ENCODE measurements around the gene PFKL. TPM values are rescaled to one million over a fixed set of nuclear protein-coding genes. Genes with fewer than 3 reads are reported as not detected.

Gene PFKL
- polyA plus RNA-seq, 2 donors: 85.7 to 96.4 TPM

- no peak overlapping the region for H3K4me3 ChIP-seq (ENCODE audit: low read depth in 1 of 2, low read length in 2 of 2)
- H3K36me3 ChIP-seq (ENCODE audit: control insufficient read depth in 2 of 2, insufficient read depth in 2 of 2, low read length in 1 of 2): no peaks in the 10 kb centered on the region
- 80 to 86% methylated on average over 32 to 33 of the region's 33 CpGs for WGBS, 2 donors
- H3K27me3 ChIP-seq (ENCODE audit: control insufficient read depth in 1 of 2, insufficient read depth in 2 of 2, low read length in 2 of 2): no peaks in the 10 kb centered on the region
- peaks cover 2 to 4% of the 10 kb centered on the region in 2 donors for H3K4me1 ChIP-seq (ENCODE audit: control insufficient read depth in 2 of 2, insufficient read depth in 2 of 2, low read length in 1 of 2)
- no peaks in the 10 kb centered on the region for H3K9me3 ChIP-seq (ENCODE audit: control insufficient read depth in 2 of 2, insufficient read depth in 1 of 2, low read depth in 1 of 2, low read length in 1 of 2)
- H3K27ac ChIP-seq (ENCODE audit: low read depth in 2 of 2, low read length in 1 of 2): no peak overlapping the region
Observed at GRCh38 chr21:44293551-44294231, 6.2 kb upstream of the PFKL start.

GRCh38 chr21:44294391-44295162 lies 5.3 kb upstream of the PFKL start:
- no peak overlapping the region for H3K27ac ChIP-seq (ENCODE audit: low read depth in 2 of 2, low read length in 1 of 2)
- H3K9me3 ChIP-seq (ENCODE audit: control insufficient read depth in 2 of 2, insufficient read depth in 1 of 2, low read depth in 1 of 2, low read length in 1 of 2): no peaks in the 10 kb centered on the region
- no peaks in the 10 kb centered on the region for H3K36me3 ChIP-seq (ENCODE audit: control insufficient read depth in 2 of 2, insufficient read depth in 2 of 2, low read length in 1 of 2)
- H3K27me3 ChIP-seq (ENCODE audit: control insufficient read depth in 1 of 2, insufficient read depth in 2 of 2, low read length in 2 of 2): no peaks in the 10 kb centered on the region
- no peak overlapping the region for H3K4me3 ChIP-seq (ENCODE audit: low read depth in 1 of 2, low read length in 2 of 2)
- H3K4me1 ChIP-seq (ENCODE audit: control insufficient read depth in 2 of 2, insufficient read depth in 2 of 2, low read length in 1 of 2): peaks cover 2 to 4% of the 10 kb centered on the region in 2 donors
- WGBS, 2 donors: 50 to 55% methylated on average over 23 to 26 of the region's 26 CpGs

DNA sequence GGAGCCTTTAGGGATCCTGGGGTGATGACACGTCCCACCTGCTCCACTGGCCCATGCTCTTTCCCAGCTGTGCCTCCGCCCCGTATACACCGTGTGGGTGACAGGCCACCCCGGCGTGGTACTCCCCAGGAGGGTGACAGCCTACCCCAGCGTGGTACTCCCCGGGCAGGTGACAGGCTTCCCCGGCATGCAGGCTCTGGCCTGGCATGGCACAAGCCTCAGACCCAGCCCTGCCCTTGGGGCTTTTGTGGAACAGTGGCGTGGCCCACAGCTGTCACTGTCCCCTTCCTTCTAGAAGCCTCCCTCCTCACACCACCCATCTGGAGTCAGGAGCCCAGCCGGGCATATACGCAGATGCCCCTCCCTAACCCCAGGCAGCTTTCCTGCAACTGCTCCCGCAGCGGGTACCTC lies 4.7 kb upstream of the PFKL start:
- no peak overlapping the region for H3K4me3 ChIP-seq (ENCODE audit: low read depth in 1 of 2, low read length in 2 of 2)
- no peaks in the 10 kb centered on the region for H3K36me3 ChIP-seq (ENCODE audit: control insufficient read depth in 2 of 2, insufficient read depth in 2 of 2, low read length in 1 of 2)
- H3K9me3 ChIP-seq (ENCODE audit: control insufficient read depth in 2 of 2, insufficient read depth in 1 of 2, low read depth in 1 of 2, low read length in 1 of 2): no peaks in the 10 kb centered on the region
- peaks cover 2 to 4% of the 10 kb centered on the region in 2 donors for H3K4me1 ChIP-seq (ENCODE audit: control insufficient read depth in 2 of 2, insufficient read depth in 2 of 2, low read length in 1 of 2)
- no peak overlapping the region for H3K27ac ChIP-seq (ENCODE audit: low read depth in 2 of 2, low read length in 1 of 2)
- H3K27me3 ChIP-seq (ENCODE audit: control insufficient read depth in 1 of 2, insufficient read depth in 2 of 2, low read length in 2 of 2): no peaks in the 10 kb centered on the region
- 51 to 53% methylated on average over 14 of the region's 14 CpGs for WGBS, 2 donors

- H3K27me3 ChIP-seq (ENCODE audit: control insufficient read depth in 1 of 2, insufficient read depth in 2 of 2, low read length in 2 of 2): no peaks in the 10 kb centered on the region
- WGBS, 2 donors: 73 to 77% methylated on average over 10 of the region's 10 CpGs
- no peaks in the 10 kb centered on the region for H3K9me3 ChIP-seq (ENCODE audit: control insufficient read depth in 2 of 2, insufficient read depth in 1 of 2, low read depth in 1 of 2, low read length in 1 of 2)
- H3K27ac ChIP-seq (ENCODE audit: low read depth in 2 of 2, low read length in 1 of 2): no peak overlapping the region
- H3K4me1 ChIP-seq (ENCODE audit: control insufficient read depth in 2 of 2, insufficient read depth in 2 of 2, low read length in 1 of 2): peaks cover 2 to 5% of the 10 kb centered on the region in 2 donors
- H3K36me3 ChIP-seq (ENCODE audit: control insufficient read depth in 2 of 2, insufficient read depth in 2 of 2, low read length in 1 of 2): no peaks in the 10 kb centered on the region
- H3K4me3 ChIP-seq (ENCODE audit: low read depth in 1 of 2, low read length in 2 of 2): no peak overlapping the region
Observed at GRCh38 chr21:44295646-44296045, 4.2 kb upstream of the PFKL start.

GRCh38 chr21:44296103-44296519 lies 3.7 kb upstream of the PFKL start:
- Histone ChIP-seq H3K27ac (ENCODE audit: low read depth in 2 of 2, low read length in 1 of 2) (no peak overlapping the region), H3K4me1 (ENCODE audit: control insufficient read depth in 2 of 2, insufficient read depth in 2 of 2, low read length in 1 of 2) (peaks cover 5 to 9% of the 10 kb centered on the region in 2 donors), H3K36me3 (ENCODE audit: control insufficient read depth in 2 of 2, insufficient read depth in 2 of 2, low read length in 1 of 2) (peaks cover 0 to under 1% of the 10 kb centered on the region in 2 donors), H3K9me3 (ENCODE audit: control insufficient read depth in 2 of 2, insufficient read depth in 1 of 2, low read depth in 1 of 2, low read length in 1 of 2) (no peaks in the 10 kb centered on the region), H3K4me3 (ENCODE audit: low read depth in 1 of 2, low read length in 2 of 2) (no peak overlapping the region), H3K27me3 (ENCODE audit: control insufficient read depth in 1 of 2, insufficient read depth in 2 of 2, low read length in 2 of 2) (no peaks in the 10 kb centered on the region)
- 77 to 80% methylated on average over 11 to 12 of the region's 12 CpGs for WGBS, 2 donors

GRCh38 chr21:44296916-44297315 lies 2.9 kb upstream of the PFKL start:
- H3K4me3 ChIP-seq (ENCODE audit: low read depth in 1 of 2, low read length in 2 of 2): no peak overlapping the region
- H3K36me3 ChIP-seq (ENCODE audit: control insufficient read depth in 2 of 2, insufficient read depth in 2 of 2, low read length in 1 of 2): peaks cover 0 to 3% of the 10 kb centered on the region in 2 donors
- 72 to 75% methylated on average over 13 of the region's 13 CpGs for WGBS, 2 donors
- peaks cover 8 to 16% of the 10 kb centered on the region in 2 donors for H3K4me1 ChIP-seq (ENCODE audit: control insufficient read depth in 2 of 2, insufficient read depth in 2 of 2, low read length in 1 of 2)
- H3K27me3 ChIP-seq (ENCODE audit: control insufficient read depth in 1 of 2, insufficient read depth in 2 of 2, low read length in 2 of 2): no peaks in the 10 kb centered on the region
- H3K27ac ChIP-seq (ENCODE audit: low read depth in 2 of 2, low read length in 1 of 2): no peak overlapping the region
- H3K9me3 ChIP-seq (ENCODE audit: control insufficient read depth in 2 of 2, insufficient read depth in 1 of 2, low read depth in 1 of 2, low read length in 1 of 2): no peaks in the 10 kb centered on the region

GRCh38 chr21:44297525-44298290 lies 2.1 kb upstream of the PFKL start:
- Histone ChIP-seq H3K4me3 (ENCODE audit: low read depth in 1 of 2, low read length in 2 of 2) (no peak overlapping the region), H3K4me1 (ENCODE audit: control insufficient read depth in 2 of 2, insufficient read depth in 2 of 2, low read length in 1 of 2) (peaks cover 9 to 24% of the 10 kb centered on the region in 2 donors), H3K36me3 (ENCODE audit: control insufficient read depth in 2 of 2, insufficient read depth in 2 of 2, low read length in 1 of 2) (peaks cover 0 to 3% of the 10 kb centered on the region in 2 donors), H3K9me3 (ENCODE audit: control insufficient read depth in 2 of 2, insufficient read depth in 1 of 2, low read depth in 1 of 2, low read length in 1 of 2) (no peaks in the 10 kb centered on the region), H3K27me3 (ENCODE audit: control insufficient read depth in 1 of 2, insufficient read depth in 2 of 2, low read length in 2 of 2) (no peaks in the 10 kb centered on the region), H3K27ac (ENCODE audit: low read depth in 2 of 2, low read length in 1 of 2) (no peak overlapping the region)
- WGBS, 2 donors: 22 to 24% methylated on average over 22 of the region's 22 CpGs

- H3K36me3 ChIP-seq (ENCODE audit: control insufficient read depth in 2 of 2, insufficient read depth in 2 of 2, low read length in 1 of 2): peaks cover 0 to 3% of the 10 kb centered on the region in 2 donors
- no peak overlapping the region for H3K27ac ChIP-seq (ENCODE audit: low read depth in 2 of 2, low read length in 1 of 2)
- H3K4me1 ChIP-seq (ENCODE audit: control insufficient read depth in 2 of 2, insufficient read depth in 2 of 2, low read length in 1 of 2): peaks cover 9 to 25% of the 10 kb centered on the region in 2 donors
- no peaks in the 10 kb centered on the region for H3K9me3 ChIP-seq (ENCODE audit: control insufficient read depth in 2 of 2, insufficient read depth in 1 of 2, low read depth in 1 of 2, low read length in 1 of 2)
- no peaks in the 10 kb centered on the region for H3K27me3 ChIP-seq (ENCODE audit: control insufficient read depth in 1 of 2, insufficient read depth in 2 of 2, low read length in 2 of 2)
- H3K4me3 ChIP-seq (ENCODE audit: low read depth in 1 of 2, low read length in 2 of 2): no peak overlapping the region
- 86 to 89% methylated on average over 2 of the region's 2 CpGs for WGBS, 2 donors
Observed at GRCh38 chr21:44298301-44298700, 1.6 kb upstream of the PFKL start.

DNA sequence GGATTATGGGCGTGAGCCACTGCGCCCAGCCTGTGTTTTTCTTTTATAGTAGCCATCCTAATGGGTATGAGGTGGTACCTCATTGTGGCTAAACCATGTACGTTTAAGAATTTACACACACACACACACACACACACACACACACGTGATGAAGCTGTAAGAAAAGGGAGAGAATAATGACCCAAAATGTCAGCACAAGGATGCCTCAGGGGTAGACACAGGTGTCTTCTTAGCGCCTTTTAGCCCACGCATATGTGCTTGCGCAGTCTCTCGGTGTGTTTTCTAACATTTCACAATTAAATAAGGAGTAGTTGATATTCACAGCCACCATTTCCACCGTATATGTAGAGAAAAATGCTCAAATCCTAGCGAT lies 782 bp upstream of the PFKL start:
- 20 to 32% methylated on average over 10 of the region's 10 CpGs for WGBS, 2 donors
- Histone ChIP-seq H3K27ac (ENCODE audit: low read depth in 2 of 2, low read length in 1 of 2) (peak overlapping the region; percentile 79 to 90), H3K27me3 (ENCODE audit: control insufficient read depth in 1 of 2, insufficient read depth in 2 of 2, low read length in 2 of 2) (no peaks in the 10 kb centered on the region), H3K4me3 (ENCODE audit: low read depth in 1 of 2, low read length in 2 of 2) (peak overlapping the region in 1 of 2 donors; percentile 80), H3K9me3 (ENCODE audit: control insufficient read depth in 2 of 2, insufficient read depth in 1 of 2, low read depth in 1 of 2, low read length in 1 of 2) (no peaks in the 10 kb centered on the region), H3K36me3 (ENCODE audit: control insufficient read depth in 2 of 2, insufficient read depth in 2 of 2, low read length in 1 of 2) (peaks cover 0 to 3% of the 10 kb centered on the region in 2 donors), H3K4me1 (ENCODE audit: control insufficient read depth in 2 of 2, insufficient read depth in 2 of 2, low read length in 1 of 2) (peaks cover 7 to 29% of the 10 kb centered on the region in 2 donors)

All from esophagus (tissue), 2 donors.